ENCODE results near the gene LST1.

DNA sequence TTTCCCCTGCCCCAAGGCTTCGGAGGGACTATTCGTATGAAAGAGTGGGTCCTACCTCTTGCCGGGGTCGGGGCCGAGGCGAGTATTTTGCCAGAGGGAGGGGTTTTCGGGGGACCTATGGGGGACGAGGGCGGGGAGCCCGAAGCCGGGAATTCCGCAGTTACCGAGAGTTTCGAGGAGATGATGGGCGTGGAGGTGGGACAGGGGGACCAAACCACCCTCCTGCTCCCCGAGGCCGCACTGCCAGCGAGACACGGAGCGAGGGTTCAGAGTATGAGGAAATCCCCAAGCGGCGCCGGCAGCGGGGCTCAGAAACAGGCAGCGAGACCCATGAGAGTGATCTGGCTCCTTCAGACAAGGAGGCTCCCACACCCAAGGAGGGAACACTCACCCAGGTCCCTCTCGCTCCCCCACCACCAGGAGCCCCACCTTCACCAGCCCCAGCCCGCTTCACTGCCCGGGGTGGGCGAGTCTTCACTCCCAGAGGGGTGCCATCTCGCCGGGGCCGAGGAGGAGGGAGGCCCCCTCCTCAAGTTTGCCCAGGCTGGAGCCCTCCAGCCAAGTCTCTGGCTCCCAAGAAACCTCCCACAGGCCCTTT, 45.7 kb downstream of the LST1 start:
- TF ChIP-seq RAD21 (IDR thresholded peaks at IDR 0.05) = no peak
- TF ChIP-seq, protein P1, sequence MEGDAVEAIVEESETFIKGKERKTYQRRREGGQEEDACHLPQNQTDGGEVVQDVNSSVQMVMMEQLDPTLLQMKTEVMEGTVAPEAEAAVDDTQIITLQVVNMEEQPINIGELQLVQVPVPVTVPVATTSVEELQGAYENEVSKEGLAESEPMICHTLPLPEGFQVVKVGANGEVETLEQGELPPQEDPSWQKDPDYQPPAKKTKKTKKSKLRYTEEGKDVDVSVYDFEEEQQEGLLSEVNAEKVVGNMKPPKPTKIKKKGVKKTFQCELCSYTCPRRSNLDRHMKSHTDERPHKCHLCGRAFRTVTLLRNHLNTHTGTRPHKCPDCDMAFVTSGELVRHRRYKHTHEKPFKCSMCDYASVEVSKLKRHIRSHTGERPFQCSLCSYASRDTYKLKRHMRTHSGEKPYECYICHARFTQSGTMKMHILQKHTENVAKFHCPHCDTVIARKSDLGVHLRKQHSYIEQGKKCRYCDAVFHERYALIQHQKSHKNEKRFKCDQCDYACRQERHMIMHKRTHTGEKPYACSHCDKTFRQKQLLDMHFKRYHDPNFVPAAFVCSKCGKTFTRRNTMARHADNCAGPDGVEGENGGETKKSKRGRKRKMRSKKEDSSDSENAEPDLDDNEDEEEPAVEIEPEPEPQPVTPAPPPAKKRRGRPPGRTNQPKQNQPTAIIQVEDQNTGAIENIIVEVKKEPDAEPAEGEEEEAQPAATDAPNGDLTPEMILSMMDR (IDR thresholded peaks at IDR 0.05; ENCODE audit: low read depth, low read length, missing input control) = no peak
- no peak for TF ChIP-seq REST (IDR thresholded peaks at IDR 0.05)
- TF ChIP-seq YY1 (IDR thresholded peaks at IDR 0.05) = no peak
- TF ChIP-seq ZBTB33 (IDR thresholded peaks at IDR 0.05) = no peak
- no peak for TF ChIP-seq MAX (IDR thresholded peaks at IDR 0.05)
- TF ChIP-seq GABPA (IDR thresholded peaks at IDR 0.05 in 1 of 2, conservative IDR thresholded peaks at IDR 0.05 in 1 of 2) = no peak
- TF ChIP-seq SP1 (IDR thresholded peaks at IDR 0.05) = no peak
- TF ChIP-seq JUND (IDR thresholded peaks at IDR 0.05) = no peak
- TF ChIP-seq NR2F2 (IDR thresholded peaks at IDR 0.05) = no peak
- no peak for TF ChIP-seq ATF3 (IDR thresholded peaks at IDR 0.05)
- TF ChIP-seq FOXA2 (IDR thresholded peaks at IDR 0.05) = no peak
- TF ChIP-seq FOXA1 (IDR thresholded peaks at IDR 0.05) = no peak
